Measurements from ENCODE around the gene RIMS3.

The RIMS3 gene

GRCh38 chr1:40653851-40654537 lies 11.5 kb downstream of the RIMS3 start:
- Mint-ChIP-seq H3K36me3 (ENCODE audit: low read depth) (no peaks in the 10 kb centered on the region), H3K9me3 (no peaks in the 10 kb centered on the region), H3K27ac (no peak overlapping the region), H3K4me3 (no peak overlapping the region), H3K27me3 (ENCODE audit: low read depth) (no peaks in the 10 kb centered on the region), H3K4me1 (ENCODE audit: low read depth) (no peaks in the 10 kb centered on the region)
- no peak for DNase-seq (ENCODE audit: low spot score)

GRCh38 chr1:40652979-40653378 lies 12.5 kb downstream of the RIMS3 start:
- DNase-seq (ENCODE audit: low spot score): no peak
- Mint-ChIP-seq H3K27ac (no peak overlapping the region), H3K4me3 (no peak overlapping the region), H3K27me3 (ENCODE audit: low read depth) (no peaks in the 10 kb centered on the region), H3K9me3 (no peaks in the 10 kb centered on the region), H3K36me3 (ENCODE audit: low read depth) (no peaks in the 10 kb centered on the region), H3K4me1 (ENCODE audit: low read depth) (no peaks in the 10 kb centered on the region)

- Mint-ChIP-seq H3K27me3 (ENCODE audit: low read depth) (no peaks in the 10 kb centered on the region), H3K9me3 (no peaks in the 10 kb centered on the region), H3K27ac (no peak overlapping the region), H3K4me3 (no peak overlapping the region), H3K36me3 (ENCODE audit: low read depth) (no peaks in the 10 kb centered on the region), H3K4me1 (ENCODE audit: low read depth) (no peaks in the 10 kb centered on the region)
- no peak for DNase-seq (ENCODE audit: low spot score)
These were observed 13.0 kb downstream of the RIMS3 start for GRCh38 chr1:40652468-40652867.

- Mint-ChIP-seq H3K27ac (no peak overlapping the region), H3K36me3 (ENCODE audit: low read depth) (no peaks in the 10 kb centered on the region), H3K4me1 (ENCODE audit: low read depth) (no peaks in the 10 kb centered on the region), H3K4me3 (no peak overlapping the region), H3K9me3 (no peaks in the 10 kb centered on the region), H3K27me3 (ENCODE audit: low read depth) (no peaks in the 10 kb centered on the region)
- no peak for DNase-seq (ENCODE audit: low spot score)
These were observed 14.2 kb downstream of the RIMS3 start for GRCh38 chr1:40651138-40651857.

- Mint-ChIP-seq H3K4me3 (no peak overlapping the region), H3K36me3 (ENCODE audit: low read depth) (no peaks in the 10 kb centered on the region), H3K9me3 (no peaks in the 10 kb centered on the region), H3K27ac (no peak overlapping the region), H3K4me1 (ENCODE audit: low read depth) (no peaks in the 10 kb centered on the region), H3K27me3 (ENCODE audit: low read depth) (no peaks in the 10 kb centered on the region)
- DNase-seq (ENCODE audit: low spot score): no peak
These were observed 15.4 kb downstream of the RIMS3 start for GRCh38 chr1:40650075-40650474.

GRCh38 chr1:40649592-40649930 lies 15.9 kb downstream of the RIMS3 start:
- H3K27ac Mint-ChIP-seq: no peak overlapping the region
- no peaks in the 10 kb centered on the region for H3K36me3 Mint-ChIP-seq (ENCODE audit: low read depth)
- no peak overlapping the region for H3K4me3 Mint-ChIP-seq
- DNase-seq (ENCODE audit: low spot score): no peak
- H3K4me1 Mint-ChIP-seq (ENCODE audit: low read depth): no peaks in the 10 kb centered on the region
- no peaks in the 10 kb centered on the region for H3K9me3 Mint-ChIP-seq
- H3K27me3 Mint-ChIP-seq (ENCODE audit: low read depth): no peaks in the 10 kb centered on the region

GRCh38 chr1:40648928-40649591 lies 16.4 kb downstream of the RIMS3 start:
- Mint-ChIP-seq H3K4me1 (ENCODE audit: low read depth) (no peaks in the 10 kb centered on the region), H3K27me3 (ENCODE audit: low read depth) (no peaks in the 10 kb centered on the region), H3K36me3 (ENCODE audit: low read depth) (no peaks in the 10 kb centered on the region), H3K4me3 (no peak overlapping the region), H3K9me3 (no peaks in the 10 kb centered on the region), H3K27ac (no peak overlapping the region)
- no peak for DNase-seq (ENCODE audit: low spot score)

- Mint-ChIP-seq H3K4me3 (no peak overlapping the region), H3K27me3 (ENCODE audit: low read depth) (no peaks in the 10 kb centered on the region), H3K27ac (no peak overlapping the region), H3K4me1 (ENCODE audit: low read depth) (no peaks in the 10 kb centered on the region), H3K9me3 (no peaks in the 10 kb centered on the region), H3K36me3 (ENCODE audit: low read depth) (no peaks in the 10 kb centered on the region)
- DNase-seq (ENCODE audit: low spot score): no peak
These were observed 17.3 kb downstream of the RIMS3 start for GRCh38 chr1:40648200-40648599.

GRCh38 chr1:40646315-40646714 lies 19.2 kb downstream of the RIMS3 start:
- no peak for DNase-seq (ENCODE audit: low spot score)
- Mint-ChIP-seq H3K4me3 (no peak overlapping the region), H3K27ac (no peak overlapping the region), H3K9me3 (no peaks in the 10 kb centered on the region), H3K27me3 (ENCODE audit: low read depth) (no peaks in the 10 kb centered on the region), H3K4me1 (ENCODE audit: low read depth) (no peaks in the 10 kb centered on the region), H3K36me3 (ENCODE audit: low read depth) (no peaks in the 10 kb centered on the region)

- Mint-ChIP-seq H3K4me3 (no peak overlapping the region), H3K36me3 (ENCODE audit: low read depth) (no peaks in the 10 kb centered on the region), H3K9me3 (no peaks in the 10 kb centered on the region), H3K4me1 (ENCODE audit: low read depth) (no peaks in the 10 kb centered on the region), H3K27ac (no peak overlapping the region), H3K27me3 (ENCODE audit: low read depth) (peaks cover under 1% of the 10 kb centered on the region)
- DNase-seq (ENCODE audit: low spot score): no peak
These were observed 20.3 kb downstream of the RIMS3 start for GRCh38 chr1:40645118-40645680.

GRCh38 chr1:40641601-40642242 lies 23.8 kb downstream of the RIMS3 start:
- no peak overlapping the region for H3K27ac Mint-ChIP-seq

GRCh38 chr1:40640314-40641076 lies 25.0 kb downstream of the RIMS3 start:
- no peaks in the 10 kb centered on the region for H3K4me1 Mint-ChIP-seq (ENCODE audit: low read depth)
- no peak overlapping the region for H3K4me3 Mint-ChIP-seq
- no peaks in the 10 kb centered on the region for H3K9me3 Mint-ChIP-seq
- DNase-seq (ENCODE audit: low spot score): no peak
- no peak overlapping the region for H3K27ac Mint-ChIP-seq
- peaks cover 2% of the 10 kb centered on the region for H3K27me3 Mint-ChIP-seq (ENCODE audit: low read depth)
- no peaks in the 10 kb centered on the region for H3K36me3 Mint-ChIP-seq (ENCODE audit: low read depth)

More at GRCh38 chr1:40641601-40642242, 23.8 kb downstream of the RIMS3 start:
- Mint-ChIP-seq H3K4me3 (no peak overlapping the region), H3K36me3 (ENCODE audit: low read depth) (no peaks in the 10 kb centered on the region), H3K9me3 (no peaks in the 10 kb centered on the region), H3K27me3 (ENCODE audit: low read depth) (peaks cover 2% of the 10 kb centered on the region), H3K4me1 (ENCODE audit: low read depth) (no peaks in the 10 kb centered on the region)
- DNase-seq (ENCODE audit: low spot score): no peak
